ENCODE data around the gene CHID1.

CHID1 gene

GRCh38 chr11:875203-875602, 35.4 kb downstream of the CHID1 start:
- no peaks in the 10 kb centered on the region for H3K79me2 ChIP-seq (ENCODE audit: insufficient read depth, low read length)
- no peak overlapping the region for H3K4me2 ChIP-seq (ENCODE audit: low read depth, low read length, poor library complexity, severe bottlenecking)
- no peak overlapping the region for H3K9ac ChIP-seq (ENCODE audit: low read depth, low read length, poor library complexity, severe bottlenecking)
- H2AFZ ChIP-seq (ENCODE audit: low read length), result no peak overlapping the region
- no peaks in the 10 kb centered on the region for H4K20me1 ChIP-seq (ENCODE audit: insufficient read depth, low read length, poor library complexity, severe bottlenecking)
- H3K9me2 ChIP-seq (replicated peaks; ENCODE audit: low read depth, low read length), result no peaks in the 10 kb centered on the region
- no peak overlapping the region for H3K4me3 ChIP-seq (ENCODE audit: low read length, poor library complexity, severe bottlenecking)
- H3K36me3 ChIP-seq (ENCODE audit: insufficient read depth, low read length), result no peaks in the 10 kb centered on the region
- H3F3A ChIP-seq (ENCODE audit: low read depth), result no peaks in the 10 kb centered on the region
- TF ChIP-seq CTCF (conservative IDR thresholded peaks at IDR 0.05; ENCODE audit: low read length), result no peak
- TF ChIP-seq EZH2phosphoT487 (IDR thresholded peaks at IDR 0.05; ENCODE audit: borderline replicate concordance), result no peak
- H3K9me3 ChIP-seq (ENCODE audit: insufficient read depth, low read depth, low read length), result no peaks in the 10 kb centered on the region
- no peaks in the 10 kb centered on the region for H3K27me3 ChIP-seq (ENCODE audit: insufficient read depth, low read length, poor library complexity, severe bottlenecking)
- no peaks in the 10 kb centered on the region for H3K4me1 ChIP-seq (ENCODE audit: insufficient read depth, low read length, poor library complexity, severe bottlenecking)

GRCh38 chr11:873706-874105, 36.9 kb downstream of the CHID1 start:
- H3K9me3 ChIP-seq (ENCODE audit: insufficient read depth, low read depth, low read length), result no peaks in the 10 kb centered on the region
- no peaks in the 10 kb centered on the region for H3K9me2 ChIP-seq (replicated peaks; ENCODE audit: low read depth, low read length)
- H3K9ac ChIP-seq (ENCODE audit: low read depth, low read length, poor library complexity, severe bottlenecking), result no peak overlapping the region
- no peak overlapping the region for H3K4me2 ChIP-seq (ENCODE audit: low read depth, low read length, poor library complexity, severe bottlenecking)
- H3K4me1 ChIP-seq (ENCODE audit: insufficient read depth, low read length, poor library complexity, severe bottlenecking), result no peaks in the 10 kb centered on the region
- H2AFZ ChIP-seq (ENCODE audit: low read length), result no peak overlapping the region
- no peaks in the 10 kb centered on the region for H3K79me2 ChIP-seq (ENCODE audit: insufficient read depth, low read length)
- no peaks in the 10 kb centered on the region for H3F3A ChIP-seq (ENCODE audit: low read depth)
- no peaks in the 10 kb centered on the region for H3K27me3 ChIP-seq (ENCODE audit: insufficient read depth, low read length, poor library complexity, severe bottlenecking)
- TF ChIP-seq EZH2phosphoT487 (IDR thresholded peaks at IDR 0.05; ENCODE audit: borderline replicate concordance), result no peak
- TF ChIP-seq CTCF (conservative IDR thresholded peaks at IDR 0.05; ENCODE audit: low read length), result no peak
- H4K20me1 ChIP-seq (ENCODE audit: insufficient read depth, low read length, poor library complexity, severe bottlenecking), result no peaks in the 10 kb centered on the region
- H3K36me3 ChIP-seq (ENCODE audit: insufficient read depth, low read length), result no peaks in the 10 kb centered on the region
- H3K4me3 ChIP-seq (ENCODE audit: low read length, poor library complexity, severe bottlenecking), result no peak overlapping the region

- Histone ChIP-seq H4K20me1 (ENCODE audit: insufficient read depth, low read length, poor library complexity, severe bottlenecking) (no peaks in the 10 kb centered on the region), H3K9me2 (replicated peaks; ENCODE audit: low read depth, low read length) (no peaks in the 10 kb centered on the region), H2AFZ (ENCODE audit: low read length) (no peak overlapping the region), H3K4me2 (ENCODE audit: low read depth, low read length, poor library complexity, severe bottlenecking) (no peak overlapping the region), H3K9ac (ENCODE audit: low read depth, low read length, poor library complexity, severe bottlenecking) (no peak overlapping the region), H3F3A (ENCODE audit: low read depth) (no peaks in the 10 kb centered on the region), H3K79me2 (ENCODE audit: insufficient read depth, low read length) (no peaks in the 10 kb centered on the region), H3K9me3 (ENCODE audit: insufficient read depth, low read depth, low read length) (no peaks in the 10 kb centered on the region), H3K4me3 (ENCODE audit: low read length, poor library complexity, severe bottlenecking) (no peak overlapping the region), H3K4me1 (ENCODE audit: insufficient read depth, low read length, poor library complexity, severe bottlenecking) (no peaks in the 10 kb centered on the region), H3K27me3 (ENCODE audit: insufficient read depth, low read length, poor library complexity, severe bottlenecking) (no peaks in the 10 kb centered on the region), H3K36me3 (ENCODE audit: insufficient read depth, low read length) (no peaks in the 10 kb centered on the region)
- TF ChIP-seq CTCF (conservative IDR thresholded peaks at IDR 0.05; ENCODE audit: low read length) (no peak), EZH2phosphoT487 (IDR thresholded peaks at IDR 0.05; ENCODE audit: borderline replicate concordance) (no peak)
Observed at GRCh38 chr11:872799-873198, 37.8 kb downstream of the CHID1 start.
